Esophagus squamous epithelium (tissue), 5 donors: ENCODE measurements around the gene ZNF429. TPM values are rescaled to one million over a fixed set of nuclear protein-coding genes. Genes with fewer than 3 reads are reported as not detected.
A peak's percentile ranks its signal among the peaks of the same experiment; 100 is the strongest.
"Not testable (repeated sequence)": the region's sequence is repeated elsewhere in the genome, so short reads cannot be mapped to it uniquely, and the experiment has no call there.

Experiments used
- DNase-seq: peaks from one replicate; lab custom pipeline; 2025; lab: John Stamatoyannopoulos, UW
- H3K27ac ChIP-seq, 4 donors: fragments of 200-600 bp; sonication (generic); one replicate each; pipeline ENCODE4 v1.5.1; 2016 to 2019; ENCODE audit warnings: mild to moderate bottlenecking in 1 of 4
- H3K27me3 ChIP-seq, 4 donors: fragments of 200-600 bp; sonication (generic); 1 replicate in 3 of 4; 2 replicates in 1 of 4; pipeline versions ENCODE4 v1.5.1 to v1.6.0; 2017 to 2021; ENCODE audit warnings: antibody characterized with exemption in 1 of 4
- H3K36me3 ChIP-seq, 3 donors: fragments of 200-600 bp; sonication (generic); one replicate each; pipeline ENCODE4 v1.5.1; 2016 to 2019
- H3K4me1 ChIP-seq, 3 donors: fragments of 200-600 bp; sonication (generic); one replicate each; pipeline ENCODE4 v1.5.1; 2017 to 2019
- H3K4me3 ChIP-seq, 4 donors: fragments of 200-600 bp; sonication (generic); 1 replicate in 3 of 4; 2 replicates in 1 of 4; pipeline ENCODE4 v1.5.1; 2016 to 2019; ENCODE audit warnings: mild to moderate bottlenecking in 2 of 4, moderate library complexity in 1 of 4
- H3K9me3 ChIP-seq, 3 donors: fragments of 200-600 bp; sonication (generic); one replicate each; pipeline ENCODE4 v1.5.1; 2016 to 2019
- POLR2A ChIP-seq, 4 donors: fragments of 450-650 bp; IDR thresholded peaks; one replicate each; pipeline ENCODE4 v1.6.1; 2017; ENCODE audit warnings: antibody characterized with exemption in 4 of 4, mild to moderate bottlenecking in 4 of 4, moderate library complexity in 3 of 4
- WGBS, 2 donors: methylation state at CpG; one replicate each; pipeline ENCODE4 v1.1.5; 2018; 5-methylcytosine and 5-hydroxymethylcytosine counted together
- intact Hi-C: fragments of 100-400 bp; cut with DNase I; formaldehyde crosslinking; loops from one replicate; pipeline ENCODE4 v1.15.0; 2022
- total RNA-seq, 4 donors: library from RNA; depleted of rRNA; stranded (reverse); fragments of >200 nt; gene quantifications; one replicate each; pipeline ENCODE4 v1.1.0, GENCODE V29; 2016
- TF ChIP-seq, protein P1 (sequence below), 6 experiments: fragments of 450-650 bp in 4 of 6; fragments of 200-600 bp in 2 of 6; sonication (generic) in 2 of 6; IDR thresholded peaks; one replicate each; pipeline ENCODE4 v1.5.1; 2016 to 2019; ENCODE audit warnings: antibody characterized with exemption in 6 of 6, mild to moderate bottlenecking in 4 of 6, moderate library complexity in 4 of 6
- donor health status: DM: yes; HTN: yes; CAD: no.

The ZNF429 gene
- total RNA-seq, 4 donors from 2014 or later: 3.1 to 13.7 (median 5.2) TPM

DNA sequence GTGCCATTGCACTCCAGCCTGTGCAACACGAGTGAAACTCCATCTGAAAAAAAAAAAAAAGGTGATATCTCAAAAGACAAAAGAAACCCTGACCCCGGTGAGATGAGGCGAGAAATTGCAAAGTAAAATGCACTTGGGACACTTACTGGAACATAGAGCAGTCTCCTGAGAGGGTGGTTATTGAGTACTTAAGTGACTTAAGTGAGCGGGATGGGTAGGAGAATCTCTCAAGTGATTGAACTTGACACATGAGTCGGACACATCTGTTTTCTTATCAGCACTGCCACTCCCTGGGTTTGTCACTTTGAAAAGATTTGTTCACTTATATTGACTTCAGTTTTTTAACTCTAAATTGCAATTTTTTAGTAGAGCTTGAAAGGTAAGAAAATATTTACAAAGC is 2.8 kb downstream of the ZNF429 start:
- intact Hi-C loops: no loop called here
- Histone ChIP-seq H3K4me1 (peaks cover 0 to 20% (median 4%) of the 10 kb centered on the region in 3 donors), H3K27ac (no peak overlapping the region), H3K36me3 (peaks cover 0 to 21% (median 0%) of the 10 kb centered on the region in 3 donors), H3K27me3 (no peaks in the 10 kb centered on the region), H3K9me3 (peaks cover 0 to 42% (median 4%) of the 10 kb centered on the region in 3 donors), H3K4me3 (no peak overlapping the region)
- no peak for DNase-seq
- WGBS, 2 donors: 84 to 87% methylated on average over 5 of the region's 5 CpGs
- TF ChIP-seq, protein P1, sequence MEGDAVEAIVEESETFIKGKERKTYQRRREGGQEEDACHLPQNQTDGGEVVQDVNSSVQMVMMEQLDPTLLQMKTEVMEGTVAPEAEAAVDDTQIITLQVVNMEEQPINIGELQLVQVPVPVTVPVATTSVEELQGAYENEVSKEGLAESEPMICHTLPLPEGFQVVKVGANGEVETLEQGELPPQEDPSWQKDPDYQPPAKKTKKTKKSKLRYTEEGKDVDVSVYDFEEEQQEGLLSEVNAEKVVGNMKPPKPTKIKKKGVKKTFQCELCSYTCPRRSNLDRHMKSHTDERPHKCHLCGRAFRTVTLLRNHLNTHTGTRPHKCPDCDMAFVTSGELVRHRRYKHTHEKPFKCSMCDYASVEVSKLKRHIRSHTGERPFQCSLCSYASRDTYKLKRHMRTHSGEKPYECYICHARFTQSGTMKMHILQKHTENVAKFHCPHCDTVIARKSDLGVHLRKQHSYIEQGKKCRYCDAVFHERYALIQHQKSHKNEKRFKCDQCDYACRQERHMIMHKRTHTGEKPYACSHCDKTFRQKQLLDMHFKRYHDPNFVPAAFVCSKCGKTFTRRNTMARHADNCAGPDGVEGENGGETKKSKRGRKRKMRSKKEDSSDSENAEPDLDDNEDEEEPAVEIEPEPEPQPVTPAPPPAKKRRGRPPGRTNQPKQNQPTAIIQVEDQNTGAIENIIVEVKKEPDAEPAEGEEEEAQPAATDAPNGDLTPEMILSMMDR (IDR thresholded peaks at IDR 0.05): no peak
- TF ChIP-seq POLR2A (IDR thresholded peaks at IDR 0.05): no peak

DNA sequence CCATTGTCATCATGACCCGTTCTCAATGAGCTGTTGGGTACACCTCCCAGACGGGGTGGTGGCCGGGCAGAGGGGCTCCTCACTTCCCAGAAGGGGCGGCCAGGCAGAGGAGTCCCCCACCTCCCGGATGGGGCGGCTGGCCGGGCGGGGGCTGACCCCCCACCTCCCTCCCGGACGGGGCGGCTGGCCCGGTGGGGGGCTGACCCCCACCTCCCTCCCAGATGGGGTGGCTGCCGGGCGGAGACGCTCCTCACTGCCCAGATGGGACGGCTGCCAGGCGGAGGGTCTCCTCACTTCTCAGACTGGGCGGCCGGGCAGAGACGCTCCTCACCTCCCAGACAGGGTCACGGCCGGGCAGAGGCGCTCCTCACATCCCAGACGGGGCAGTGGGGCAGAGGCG is 5.7 kb downstream of the ZNF429 start:
- H3K27ac ChIP-seq, H3K27me3 ChIP-seq, H3K4me3 ChIP-seq, intact Hi-C loops, DNase-seq: not testable (repeated sequence)
- Histone ChIP-seq H3K4me1 (peaks cover 0 to 11% (median 0%) of the 10 kb centered on the region in 3 donors), H3K9me3 (peaks cover 0 to 64% (median 4%) of the 10 kb centered on the region in 3 donors), H3K36me3 (peaks cover 0 to 21% (median 0%) of the 10 kb centered on the region in 3 donors)
- WGBS, 2 donors: no CpG with 5 or more reads among the region's 25 CpGs

DNA sequence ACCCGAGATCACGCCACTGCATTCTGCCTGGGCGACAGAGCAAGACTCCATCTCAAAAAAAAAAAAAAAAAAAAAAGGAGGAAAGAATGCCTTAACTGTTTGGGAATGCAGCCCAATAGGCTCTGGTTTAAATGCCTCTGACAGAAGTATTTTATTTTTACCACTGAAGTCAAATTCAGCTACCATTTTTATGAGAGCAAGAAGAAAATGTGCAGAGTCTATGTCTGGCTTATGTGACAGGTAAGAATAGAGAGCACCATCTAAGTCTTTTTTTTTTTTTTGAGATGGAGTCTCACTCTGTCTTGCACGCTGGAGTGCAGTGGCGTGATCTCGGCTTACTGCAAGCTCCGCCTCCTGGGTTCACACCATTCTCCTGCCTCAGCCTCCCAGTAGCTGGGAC is 7.2 kb downstream of the ZNF429 start:
- H3K27ac ChIP-seq, H3K4me1 ChIP-seq, DNase-seq, H3K4me3 ChIP-seq, intact Hi-C loops, H3K27me3 ChIP-seq: not testable (repeated sequence)
- 93% methylated on average over 7 of the region's 7 CpGs for WGBS, 2 donors
- H3K36me3 ChIP-seq: peaks cover 0 to 21% (median 0%) of the 10 kb centered on the region in 3 donors
- H3K9me3 ChIP-seq: peaks cover 0 to 71% (median 4%) of the 10 kb centered on the region in 3 donors

DNA sequence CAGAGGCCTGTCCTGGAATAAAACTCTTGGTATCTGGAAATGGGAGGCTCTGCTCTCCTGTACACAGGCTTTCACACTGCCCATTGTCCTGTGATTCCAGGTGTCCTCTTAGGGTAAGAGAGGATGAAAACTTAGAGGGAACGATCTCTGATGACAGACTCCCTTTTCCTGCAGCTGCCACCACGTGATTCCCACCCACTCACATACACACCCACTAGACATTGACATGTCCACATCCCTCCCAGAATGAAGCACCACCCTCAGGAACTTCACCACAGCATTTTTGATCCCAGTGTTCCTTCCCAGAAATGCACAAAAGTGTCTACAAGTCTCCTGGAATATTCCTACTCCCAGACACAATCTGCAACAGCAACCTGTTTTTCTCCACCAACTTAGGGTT is 8.2 kb downstream of the ZNF429 start:
- no peak overlapping the region for H3K4me3 ChIP-seq
- no peak overlapping the region for H3K27ac ChIP-seq
- intact Hi-C loops: no loop called here
- TF ChIP-seq, protein P1 (IDR thresholded peaks at IDR 0.05): no peak
- no peak for TF ChIP-seq POLR2A (IDR thresholded peaks at IDR 0.05)
- WGBS, 2 donors: 28 to 46% methylated on average over 2 of the region's 2 CpGs
- no peaks in the 10 kb centered on the region for H3K4me1 ChIP-seq
- no peak for DNase-seq
- peaks cover 0 to 22% (median 0%) of the 10 kb centered on the region in 3 donors for H3K36me3 ChIP-seq
- no peaks in the 10 kb centered on the region for H3K27me3 ChIP-seq
- peaks cover 0 to 80% (median 10%) of the 10 kb centered on the region in 3 donors for H3K9me3 ChIP-seq

DNA sequence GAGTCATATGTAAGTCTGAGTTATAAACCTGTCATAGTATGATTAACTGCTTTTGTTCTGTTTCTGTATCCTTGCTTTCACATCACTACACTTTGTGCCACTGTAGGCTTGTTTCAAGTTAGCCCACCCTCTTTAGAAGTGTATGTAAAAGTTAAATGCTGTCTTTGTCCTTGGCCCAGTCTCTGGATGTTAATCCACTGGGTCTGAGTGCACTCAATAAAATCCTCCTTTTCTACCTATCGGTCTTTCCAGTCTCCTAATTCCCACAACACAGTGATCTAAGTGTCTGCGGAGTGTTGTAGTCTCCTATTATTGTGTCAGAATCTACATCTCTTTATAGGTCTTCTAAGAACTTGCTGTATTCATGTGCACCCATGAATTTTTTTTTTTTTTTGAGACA is 14.1 kb downstream of the ZNF429 start:
- no peak for DNase-seq
- intact Hi-C loops: no loop called here
- H3K4me3 ChIP-seq: no peak overlapping the region
- TF ChIP-seq POLR2A (IDR thresholded peaks at IDR 0.05): no peak
- TF ChIP-seq, protein P1 (IDR thresholded peaks at IDR 0.05): no peak
- no peak overlapping the region for H3K27ac ChIP-seq
- no peaks in the 10 kb centered on the region for H3K4me1 ChIP-seq
- H3K36me3 ChIP-seq: peaks cover 11 to 62% (median 12%) of the 10 kb centered on the region in 3 donors
- no peaks in the 10 kb centered on the region for H3K27me3 ChIP-seq
- peaks cover 0 to 90% (median 49%) of the 10 kb centered on the region in 3 donors for H3K9me3 ChIP-seq
- WGBS, 2 donors: 98 to 100% methylated on average over 2 of the region's 2 CpGs

DNA sequence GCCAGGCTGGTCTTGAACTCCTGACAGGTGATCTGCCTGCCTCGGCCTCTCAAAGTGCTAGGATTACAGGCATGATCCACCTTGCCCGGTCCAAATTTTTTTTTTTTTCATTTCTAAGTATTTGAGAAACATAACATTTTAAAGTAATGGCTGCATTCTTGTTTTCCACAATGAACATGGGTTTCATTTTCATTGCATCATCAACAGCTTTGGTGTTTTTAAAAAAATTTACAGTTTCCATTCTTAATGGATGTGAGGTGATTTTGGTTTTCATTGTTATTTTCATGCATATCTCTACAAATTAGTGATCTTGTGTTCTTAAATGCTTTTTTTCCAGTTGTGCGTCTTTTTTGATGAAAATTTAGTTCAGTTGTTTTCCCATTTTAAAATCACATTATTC is 27.5 kb downstream of the ZNF429 start:
- Histone ChIP-seq H3K27me3 (no peaks in the 10 kb centered on the region), H3K4me1 (no peaks in the 10 kb centered on the region), H3K36me3 (peaks cover 11 to 86% (median 20%) of the 10 kb centered on the region in 3 donors), H3K4me3 (no peak overlapping the region), H3K27ac (no peak overlapping the region), H3K9me3 (peaks cover 0 to 80% (median 39%) of the 10 kb centered on the region in 3 donors)
- 94 to 100% methylated on average over 3 of the region's 3 CpGs for WGBS, 2 donors
- no peak for DNase-seq
- TF ChIP-seq, protein P1 (IDR thresholded peaks at IDR 0.05): no peak
- TF ChIP-seq POLR2A (IDR thresholded peaks at IDR 0.05): no peak
- intact Hi-C loops: no loop called here

DNA sequence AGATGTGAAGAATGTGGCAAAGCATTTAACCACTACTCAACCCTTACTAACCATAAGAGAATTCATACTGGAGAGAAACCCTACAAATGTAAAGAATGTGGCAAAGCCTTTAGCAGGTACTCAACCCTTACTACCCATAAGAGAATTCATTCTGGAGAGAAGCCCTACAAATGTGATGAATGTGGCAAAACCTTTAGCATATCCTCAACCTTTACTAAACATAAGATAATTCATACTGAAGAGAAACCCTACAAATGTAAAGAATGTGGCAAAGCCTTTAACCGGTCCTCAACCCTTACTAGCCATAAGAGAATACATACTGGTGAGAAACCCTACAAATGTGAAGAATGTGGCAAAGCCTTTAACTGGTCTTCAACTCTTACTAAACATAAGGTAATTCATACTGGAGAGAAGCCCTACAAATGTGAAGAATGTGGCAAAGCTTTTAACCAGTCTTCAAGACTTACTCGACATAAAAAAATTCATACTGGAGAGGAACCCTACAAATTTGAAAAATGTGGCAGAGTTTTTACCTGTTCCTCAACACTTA is 31.4 kb downstream of the ZNF429 start:
- H3K4me1 ChIP-seq, DNase-seq, intact Hi-C loops, H3K27ac ChIP-seq, H3K27me3 ChIP-seq: not testable (repeated sequence)
- Histone ChIP-seq H3K9me3 (peaks cover 0 to 88% (median 54%) of the 10 kb centered on the region in 3 donors), H3K4me3 (peak overlapping the region in 1 of 4 donors; percentile 6), H3K36me3 (peaks cover 7 to 63% (median 13%) of the 10 kb centered on the region in 3 donors)
- WGBS, 2 donors: 94 to 95% methylated on average over 2 of the region's 2 CpGs
